Measurements from ENCODE around the gene USP11. TPM values are rescaled to one million over a fixed set of nuclear protein-coding genes. Genes with fewer than 3 reads are reported as not detected.

USP11 gene
- total and polyA plus RNA-seq, 11 donors = 17.9 to 68.9 (median 42.9) TPM

DNA sequence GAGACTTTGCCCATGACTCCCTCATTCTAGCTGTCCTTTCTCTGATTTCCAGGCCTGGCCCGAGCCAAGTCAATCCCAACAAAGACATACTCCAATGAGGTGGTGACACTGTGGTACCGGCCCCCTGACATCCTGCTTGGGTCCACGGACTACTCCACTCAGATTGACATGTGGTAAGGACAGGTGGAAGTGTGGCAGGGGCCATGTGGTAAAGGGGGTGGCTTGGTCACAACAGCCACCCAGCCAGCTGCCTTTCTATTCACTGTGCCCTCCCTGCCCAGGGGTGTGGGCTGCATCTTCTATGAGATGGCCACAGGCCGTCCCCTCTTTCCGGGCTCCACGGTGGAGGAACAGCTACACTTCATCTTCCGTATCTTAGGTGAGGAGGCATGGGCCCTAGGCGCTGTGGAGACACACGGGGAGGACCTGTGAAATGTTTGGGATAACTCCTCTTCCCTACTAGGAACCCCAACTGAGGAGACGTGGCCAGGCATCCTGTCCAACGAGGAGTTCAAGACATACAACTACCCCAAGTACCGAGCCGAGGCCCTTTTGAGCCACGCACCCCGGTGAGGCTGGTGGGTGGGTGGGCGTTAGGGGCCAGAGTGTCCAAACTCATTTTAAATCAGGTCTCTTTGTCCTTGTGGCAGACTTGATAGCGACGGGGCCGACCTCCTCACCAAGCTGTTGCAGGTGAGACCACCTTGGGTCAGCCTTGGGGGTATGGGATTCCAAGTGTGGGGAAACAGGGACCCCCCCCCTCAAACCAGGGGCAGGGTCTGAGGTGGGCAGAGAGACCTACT lies 6.1 kb upstream of the USP11 start:
- DNase-seq = no peak
- WGBS, 4 donors = 89 to 95% (median 94%) methylated on average over 13 to 19 of the region's 19 CpGs
- TF ChIP-seq, protein P1, sequence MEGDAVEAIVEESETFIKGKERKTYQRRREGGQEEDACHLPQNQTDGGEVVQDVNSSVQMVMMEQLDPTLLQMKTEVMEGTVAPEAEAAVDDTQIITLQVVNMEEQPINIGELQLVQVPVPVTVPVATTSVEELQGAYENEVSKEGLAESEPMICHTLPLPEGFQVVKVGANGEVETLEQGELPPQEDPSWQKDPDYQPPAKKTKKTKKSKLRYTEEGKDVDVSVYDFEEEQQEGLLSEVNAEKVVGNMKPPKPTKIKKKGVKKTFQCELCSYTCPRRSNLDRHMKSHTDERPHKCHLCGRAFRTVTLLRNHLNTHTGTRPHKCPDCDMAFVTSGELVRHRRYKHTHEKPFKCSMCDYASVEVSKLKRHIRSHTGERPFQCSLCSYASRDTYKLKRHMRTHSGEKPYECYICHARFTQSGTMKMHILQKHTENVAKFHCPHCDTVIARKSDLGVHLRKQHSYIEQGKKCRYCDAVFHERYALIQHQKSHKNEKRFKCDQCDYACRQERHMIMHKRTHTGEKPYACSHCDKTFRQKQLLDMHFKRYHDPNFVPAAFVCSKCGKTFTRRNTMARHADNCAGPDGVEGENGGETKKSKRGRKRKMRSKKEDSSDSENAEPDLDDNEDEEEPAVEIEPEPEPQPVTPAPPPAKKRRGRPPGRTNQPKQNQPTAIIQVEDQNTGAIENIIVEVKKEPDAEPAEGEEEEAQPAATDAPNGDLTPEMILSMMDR (IDR thresholded peaks at IDR 0.05) = no peak
- no peak for TF ChIP-seq POLR2A (IDR thresholded peaks at IDR 0.05)

DNA sequence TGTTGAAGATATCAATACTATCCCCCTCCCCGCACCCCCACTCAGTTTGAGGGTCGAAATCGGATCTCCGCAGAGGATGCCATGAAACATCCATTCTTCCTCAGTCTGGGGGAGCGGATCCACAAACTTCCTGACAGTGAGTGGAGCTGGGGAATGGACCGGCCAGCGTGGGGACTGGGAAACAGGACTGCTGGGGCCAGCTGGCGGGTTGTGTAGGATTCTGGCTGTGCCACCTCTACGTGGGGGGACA lies 5.5 kb upstream of the USP11 start:
- intact Hi-C loops (cut with DNase I) = no loop called here
- TF ChIP-seq POLR2A (IDR thresholded peaks at IDR 0.05) = no peak
- TF ChIP-seq, protein P1 (IDR thresholded peaks at IDR 0.05) = no peak
- Histone ChIP-seq H3K36me3 (peaks cover 0 to 66% (median 59%) of the 10 kb centered on the region in 9 donors), H3K27ac (no peak overlapping the region), H3K4me3 (no peak overlapping the region), H3K9me3 (no peaks in the 10 kb centered on the region), H3K4me1 (peaks cover 0 to 3% (median 0%) of the 10 kb centered on the region in 12 donors), H3K27me3 (peaks cover 0 to 2% (median 0%) of the 10 kb centered on the region in 9 donors)
- WGBS, 4 donors = 86 to 95% (median 88%) methylated on average over 9 of the region's 9 CpGs
- DNase-seq (no peak), ATAC-seq (no peak)

More for the DNA sequence above, 6.1 kb upstream of the USP11 start:
- intact Hi-C loops (cut with DNase I) = no loop called here
- Histone ChIP-seq H3K9me3 (no peaks in the 10 kb centered on the region), H3K27me3 (no peaks in the 10 kb centered on the region), H3K36me3 (peaks cover 0 to 66% (median 59%) of the 10 kb centered on the region in 9 donors), H3K4me1 (peaks cover 0 to 3% (median 0%) of the 10 kb centered on the region in 12 donors), H3K27ac (no peak overlapping the region), H3K4me3 (no peak overlapping the region)
- no peak for ATAC-seq

DNA sequence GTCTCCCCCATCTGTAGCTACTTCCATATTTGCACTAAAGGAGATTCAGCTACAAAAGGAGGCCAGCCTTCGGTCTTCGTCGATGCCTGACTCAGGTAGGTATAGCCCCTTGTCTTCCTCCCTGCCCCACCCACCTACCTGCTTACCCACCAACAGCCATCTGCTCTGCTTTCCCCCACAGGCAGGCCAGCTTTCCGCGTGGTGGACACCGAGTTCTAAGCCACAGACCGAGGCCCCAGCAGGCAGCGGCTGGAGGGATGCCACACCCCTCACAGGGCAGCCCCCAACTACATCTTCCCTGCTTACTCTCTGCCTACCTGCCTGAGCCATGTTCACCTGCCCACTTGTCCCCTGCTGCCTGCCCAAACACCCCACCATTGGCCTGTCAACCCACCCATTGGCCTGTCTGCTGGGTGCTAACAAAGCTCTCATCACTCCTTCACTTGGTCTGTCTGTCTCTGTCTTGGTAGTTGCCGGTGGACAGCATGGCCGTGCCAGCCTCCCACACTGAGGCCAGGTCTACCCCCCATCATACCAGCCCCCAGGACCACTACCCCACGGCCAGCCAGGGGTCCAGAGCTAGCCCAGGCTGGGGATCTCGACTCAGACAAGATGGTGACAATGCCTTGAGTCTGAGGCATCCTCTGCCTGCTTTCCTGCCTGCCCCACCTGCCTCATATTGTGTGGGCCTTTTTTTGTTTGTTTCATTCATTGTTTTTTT lies 4.1 kb upstream of the USP11 start:
- Histone ChIP-seq H3K4me3 (no peak overlapping the region), H3K27me3 (peaks cover 0 to 7% (median 0%) of the 10 kb centered on the region in 9 donors), H3K36me3 (peaks cover 0 to 58% (median 53%) of the 10 kb centered on the region in 9 donors), H3K27ac (no peak overlapping the region), H3K4me1 (peaks cover 0 to 6% (median 2%) of the 10 kb centered on the region in 12 donors), H3K9me3 (no peaks in the 10 kb centered on the region)
- TF ChIP-seq, protein P1 (IDR thresholded peaks at IDR 0.05) = no peak
- no peak for TF ChIP-seq POLR2A (IDR thresholded peaks at IDR 0.05)
- ATAC-seq (no peak), DNase-seq (no peak)
- intact Hi-C loops (cut with DNase I) = no loop called here
- 91 to 98% (median 93%) methylated on average over 12 of the region's 12 CpGs for WGBS, 4 donors

DNA sequence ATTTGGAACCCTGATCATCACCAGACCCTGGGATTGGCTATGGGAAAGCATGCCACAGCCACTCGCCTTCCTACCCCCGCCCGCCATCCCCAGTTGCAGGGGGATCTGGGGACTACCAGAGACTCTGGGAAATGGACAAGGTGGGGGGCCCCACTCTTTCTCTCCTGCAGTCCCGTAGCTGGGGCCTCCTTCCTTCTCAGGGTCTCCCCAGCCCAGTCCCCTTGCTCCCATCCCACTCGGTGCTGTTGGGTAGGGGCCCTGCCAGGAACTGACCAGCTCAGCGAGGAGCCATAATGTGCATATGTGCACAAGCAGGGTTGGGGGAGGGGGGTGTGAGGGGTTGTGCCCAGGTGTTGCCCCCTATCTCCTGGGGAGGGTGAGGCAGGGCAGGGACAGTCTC lies 3.4 kb upstream of the USP11 start:
- H3K36me3 ChIP-seq = peaks cover 0 to 51% (median 46%) of the 10 kb centered on the region in 9 donors
- intact Hi-C loops (cut with DNase I) = no loop called here
- no peak for ATAC-seq

More for the DNA sequence above, 3.4 kb upstream of the USP11 start:
- peaks cover 0 to 9% (median 2%) of the 10 kb centered on the region in 12 donors for H3K4me1 ChIP-seq
- no peaks in the 10 kb centered on the region for H3K9me3 ChIP-seq
- WGBS, 4 donors = 95 to 97% (median 96%) methylated on average over 3 to 6 of the region's 6 CpGs
- TF ChIP-seq POLR2A (IDR thresholded peaks at IDR 0.05) = no peak
- peaks cover 0 to 7% (median 0%) of the 10 kb centered on the region in 9 donors for H3K27me3 ChIP-seq
- no peak for DNase-seq
- no peak overlapping the region for H3K4me3 ChIP-seq
- H3K27ac ChIP-seq = no peak overlapping the region
